ENCODE measurements around the gene SORL1.
"Not testable (repeated sequence)": the region's sequence is repeated elsewhere in the genome, so short reads cannot be mapped to it uniquely, and the experiment has no call there.

Gene SORL1

DNA sequence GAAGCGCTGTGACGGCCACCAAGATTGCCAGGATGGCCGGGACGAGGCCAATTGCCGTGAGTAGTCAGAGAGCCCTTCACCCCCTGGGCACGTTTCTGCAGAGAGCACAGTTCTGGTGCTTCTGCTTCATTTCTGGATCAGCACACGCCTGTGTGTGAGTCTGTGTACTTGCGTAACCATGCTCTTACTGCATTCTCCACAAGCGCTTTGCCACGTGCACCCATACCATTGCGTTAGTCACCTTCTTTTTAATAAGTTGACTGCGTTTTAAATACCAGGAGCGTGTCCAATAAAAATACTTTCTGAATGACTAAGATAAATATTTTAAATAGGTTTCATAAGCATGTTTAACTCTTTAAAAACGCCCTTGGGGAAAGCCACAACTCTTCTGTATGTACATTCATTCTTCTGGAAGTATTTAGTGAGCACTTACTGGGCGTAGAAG is 143.6 kb downstream of the SORL1 start:
- no peak for DNase-seq

DNA sequence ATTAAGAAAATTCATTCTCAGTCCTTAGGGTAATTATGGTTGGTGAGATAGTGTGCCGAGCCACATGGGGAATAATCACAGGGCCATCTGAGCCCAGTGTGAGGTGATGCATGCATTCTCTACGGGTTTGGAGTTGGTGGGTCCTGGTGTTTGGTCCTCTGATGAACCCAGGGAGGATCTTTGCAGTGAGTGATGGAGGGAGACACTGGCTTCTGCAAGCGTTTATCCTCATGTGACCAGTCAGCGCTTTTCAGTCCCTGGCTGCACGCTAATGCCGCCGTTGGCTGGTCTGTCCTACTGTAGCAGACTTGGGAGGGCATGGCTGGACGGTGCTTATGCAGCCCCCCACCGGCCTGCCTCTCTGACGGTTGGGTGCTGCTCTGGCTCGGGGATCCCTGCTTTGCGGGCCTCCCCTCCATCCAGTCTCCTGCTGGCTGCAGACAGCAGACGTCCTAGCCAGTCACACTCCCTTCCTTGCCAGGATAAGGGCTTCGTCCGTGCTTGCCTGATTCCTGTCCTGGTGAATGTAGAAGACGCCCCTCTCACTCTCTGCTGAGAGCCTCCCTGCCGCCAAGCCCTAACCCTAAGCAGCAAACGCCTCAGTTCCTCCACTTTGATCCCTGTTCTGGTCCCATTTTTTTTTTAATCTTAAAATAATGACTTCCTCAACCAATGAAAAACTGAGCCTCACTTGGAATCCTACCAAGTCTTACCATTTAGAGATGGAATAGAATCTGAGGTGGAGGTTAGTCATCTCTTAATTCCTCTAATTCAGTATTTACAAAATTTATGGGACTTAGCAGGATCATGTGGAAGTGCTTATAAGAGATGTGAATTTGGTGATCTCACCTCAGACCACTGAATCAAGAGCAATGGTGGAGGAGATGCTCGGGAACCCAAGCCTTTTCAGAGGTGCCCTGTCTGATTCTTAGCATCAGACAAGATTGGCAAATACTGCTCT is 144.4 kb downstream of the SORL1 start:
- DNase-seq: no peak

DNA sequence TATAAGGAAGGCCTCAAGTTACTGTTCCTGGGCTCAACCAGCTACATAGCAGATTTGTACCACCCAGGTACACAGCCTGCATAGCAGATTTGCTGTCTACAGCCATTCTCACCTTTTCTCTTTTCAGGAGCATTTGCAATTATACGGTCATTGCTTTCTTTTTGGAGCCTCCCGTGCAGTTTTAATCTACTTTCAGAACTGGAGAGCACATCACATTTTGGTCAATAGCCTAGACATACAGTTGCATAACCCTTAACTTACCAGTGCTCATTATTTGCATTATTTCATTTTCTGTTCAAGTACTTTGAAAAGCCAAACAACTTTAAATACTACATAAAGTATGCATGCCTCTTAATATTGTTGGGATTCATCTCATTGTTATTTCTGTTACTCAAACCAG is 151.2 kb downstream of the SORL1 start:
- DNase-seq: no peak

DNA sequence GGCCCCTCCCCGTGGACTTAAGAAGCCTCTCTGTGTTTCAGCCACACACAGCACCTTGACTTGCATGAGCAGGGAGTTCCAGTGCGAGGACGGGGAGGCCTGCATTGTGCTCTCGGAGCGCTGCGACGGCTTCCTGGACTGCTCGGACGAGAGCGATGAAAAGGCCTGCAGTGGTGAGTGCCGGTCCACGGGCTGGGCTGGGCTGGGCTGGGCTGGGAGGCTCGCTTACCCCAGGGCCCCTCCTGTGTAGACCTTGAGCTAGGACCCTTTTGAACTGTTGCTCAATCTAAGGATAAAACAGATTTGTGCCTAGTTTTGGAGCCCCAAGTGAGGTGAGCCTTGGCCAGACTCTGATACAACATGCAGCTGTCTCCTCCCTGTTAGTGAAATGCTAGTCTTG is 152.0 kb downstream of the SORL1 start:
- no peak for DNase-seq

DNA sequence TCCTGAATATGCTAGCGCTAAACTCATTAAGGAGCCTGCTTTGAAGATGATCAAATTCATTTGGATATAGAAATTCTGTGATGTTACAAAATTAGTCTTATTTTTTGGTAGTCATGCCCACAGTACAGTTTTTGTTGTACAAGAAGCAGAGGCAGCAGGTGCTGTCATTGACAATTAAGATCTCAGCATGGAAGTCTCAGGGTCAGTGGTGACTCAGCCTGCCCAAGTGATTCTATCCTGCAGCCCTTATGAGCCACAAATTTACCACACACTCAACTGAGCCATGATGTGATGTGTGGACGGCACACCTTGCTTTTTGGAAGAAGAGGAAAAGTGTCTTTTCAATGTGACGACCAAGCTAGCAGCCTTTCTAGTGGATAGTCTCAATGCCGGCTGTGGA is 154.2 kb downstream of the SORL1 start:
- no peak for DNase-seq

DNA sequence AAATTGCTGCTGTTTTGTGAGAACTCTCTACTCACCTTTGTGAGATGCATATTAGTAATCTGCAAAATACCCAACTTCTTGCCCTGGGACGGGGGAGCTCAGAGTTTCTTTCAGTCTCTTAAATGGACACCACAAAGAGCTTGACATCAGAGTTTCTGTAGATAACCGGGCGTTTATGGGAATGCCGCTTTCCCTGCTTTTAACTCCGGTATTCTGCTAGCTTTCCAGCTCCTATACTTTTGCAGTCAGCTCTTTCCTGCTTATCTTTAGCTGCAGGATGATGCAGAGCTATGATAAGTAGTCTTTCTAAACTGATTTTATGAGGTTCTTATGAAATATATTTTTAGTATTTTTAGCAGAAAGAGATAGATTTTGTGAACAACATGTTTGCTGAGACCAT is 155.2 kb downstream of the SORL1 start:
- DNase-seq: no peak

DNA sequence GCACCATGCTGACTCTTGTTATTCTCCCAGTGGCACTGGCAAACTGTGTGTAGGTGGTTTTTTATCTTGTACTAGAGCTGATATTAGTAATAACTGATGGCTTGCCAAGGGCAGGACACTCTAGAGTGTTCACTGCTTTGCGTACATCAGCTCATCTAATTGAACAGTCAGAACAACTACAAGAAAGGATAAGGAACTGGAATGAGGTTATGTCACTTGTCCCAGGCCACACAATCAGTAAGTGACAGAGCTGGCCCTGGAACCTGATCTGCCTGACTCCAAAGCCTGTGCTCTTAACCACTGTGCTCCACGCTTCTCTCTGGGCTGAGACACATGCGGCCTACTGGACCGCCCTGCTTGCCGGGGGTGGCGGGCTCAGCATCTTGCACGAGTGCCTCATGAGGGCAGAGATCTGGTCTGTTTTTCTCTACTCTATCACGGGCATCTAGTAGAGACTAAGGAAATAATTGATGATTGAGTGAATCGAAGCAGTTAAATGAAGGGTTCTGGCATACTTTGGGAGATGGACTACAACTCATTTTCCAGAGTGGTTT is 156.5 kb downstream of the SORL1 start:
- no peak for DNase-seq

DNA sequence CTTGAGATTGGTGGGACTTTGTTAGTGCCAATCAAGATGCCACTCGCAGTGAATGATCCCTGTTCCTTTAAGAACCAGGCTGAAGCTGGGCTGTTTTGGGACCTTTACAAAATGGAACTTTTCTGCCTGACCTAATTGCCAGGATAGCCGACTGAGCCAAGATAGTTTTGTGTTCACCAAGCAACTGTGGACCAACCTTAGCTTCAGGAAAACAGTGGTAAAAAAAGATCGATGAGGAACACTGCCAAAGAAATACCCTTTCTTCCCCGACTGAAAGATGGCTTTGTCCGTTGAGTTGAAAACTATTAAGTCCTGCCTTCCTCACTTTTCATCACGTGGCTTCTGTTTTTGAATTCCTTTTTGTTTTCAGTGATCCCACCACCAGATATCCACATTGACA is 158.6 kb downstream of the SORL1 start:
- no peak for DNase-seq

DNA sequence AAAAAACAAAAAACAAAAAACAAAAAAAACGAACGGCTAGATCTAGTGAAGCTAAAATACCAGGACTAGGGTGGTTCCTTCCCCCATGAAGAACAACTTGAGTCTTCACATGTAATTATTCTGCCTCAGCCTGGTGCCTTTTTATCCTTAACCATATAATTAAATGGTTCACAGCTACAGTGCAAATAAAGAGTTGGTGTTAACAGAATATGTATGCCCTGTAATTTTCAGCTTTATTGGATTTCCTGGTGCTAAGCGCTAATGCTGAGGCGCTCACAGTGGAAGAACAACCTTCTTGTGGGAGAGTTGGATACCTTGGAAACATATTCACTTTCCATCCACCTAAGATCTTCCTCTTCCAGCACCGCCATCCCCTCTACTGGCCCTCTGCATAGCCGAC is 159.1 kb downstream of the SORL1 start:
- no peak for DNase-seq

DNA sequence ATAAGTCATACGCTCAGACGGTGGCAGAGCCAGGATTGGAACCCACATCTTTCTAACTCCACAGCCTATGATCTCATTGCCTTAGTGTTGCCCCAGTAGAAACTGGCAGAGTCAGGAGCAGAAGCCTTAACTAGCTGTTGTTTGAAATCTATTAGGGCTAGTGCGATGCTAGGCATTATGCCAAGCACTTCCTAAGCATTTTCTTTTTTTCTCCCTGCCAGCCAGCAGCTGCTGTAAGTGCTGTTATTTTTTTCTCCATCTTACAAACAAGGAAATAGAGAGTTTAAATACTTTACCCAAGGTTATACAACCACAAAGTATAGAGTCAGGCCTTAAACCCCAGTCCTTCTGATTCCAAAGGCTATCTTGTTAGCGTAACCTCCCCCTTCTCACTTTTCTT is 161.6 kb downstream of the SORL1 start:
- DNase-seq: no peak

DNA sequence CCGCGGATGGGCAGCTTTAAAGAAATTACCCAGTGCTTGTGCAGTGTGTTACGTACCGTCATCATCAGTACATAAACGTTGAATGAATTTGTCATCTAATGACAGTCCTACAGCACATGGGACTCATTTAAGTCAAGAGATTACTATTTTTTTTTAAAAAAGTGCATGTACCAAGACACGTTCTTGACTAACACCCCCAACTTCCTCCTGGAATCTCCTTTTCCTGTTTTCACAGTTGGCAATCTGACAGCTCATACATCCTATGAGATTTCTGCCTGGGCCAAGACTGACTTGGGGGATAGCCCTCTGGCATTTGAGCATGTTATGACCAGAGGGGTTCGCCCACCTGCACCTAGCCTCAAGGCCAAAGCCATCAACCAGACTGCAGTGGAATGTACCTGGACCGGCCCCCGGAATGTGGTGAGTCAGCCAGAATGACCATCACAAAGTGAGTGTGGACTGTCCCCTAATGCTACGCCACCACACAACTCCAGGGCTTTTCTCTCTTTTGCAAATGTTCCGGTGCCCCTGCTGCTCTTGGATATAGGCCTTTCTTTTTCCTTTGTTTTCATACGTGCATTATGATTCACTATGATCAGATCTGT is 162.6 kb downstream of the SORL1 start:
- DNase-seq: no peak

DNA sequence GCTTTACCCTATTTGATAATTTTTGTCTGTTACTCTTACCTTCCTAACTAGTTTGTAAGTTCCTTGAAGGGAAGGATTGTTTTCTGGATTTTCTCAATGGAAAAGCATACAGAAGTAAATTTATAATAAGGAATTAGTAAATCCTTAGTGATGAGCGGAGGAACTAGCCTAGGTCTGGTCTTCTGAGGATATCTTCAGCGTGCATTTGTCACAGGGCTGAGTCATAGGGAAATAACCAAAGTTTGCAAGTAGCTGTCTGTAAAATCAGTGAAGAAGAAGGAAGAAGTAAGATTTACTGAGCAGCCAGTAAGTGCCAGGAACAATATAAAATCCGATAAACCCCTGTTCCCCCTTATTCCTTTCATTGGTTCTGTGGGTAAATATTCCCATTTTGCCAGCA is 163.4 kb downstream of the SORL1 start:
- DNase-seq: no peak

DNA sequence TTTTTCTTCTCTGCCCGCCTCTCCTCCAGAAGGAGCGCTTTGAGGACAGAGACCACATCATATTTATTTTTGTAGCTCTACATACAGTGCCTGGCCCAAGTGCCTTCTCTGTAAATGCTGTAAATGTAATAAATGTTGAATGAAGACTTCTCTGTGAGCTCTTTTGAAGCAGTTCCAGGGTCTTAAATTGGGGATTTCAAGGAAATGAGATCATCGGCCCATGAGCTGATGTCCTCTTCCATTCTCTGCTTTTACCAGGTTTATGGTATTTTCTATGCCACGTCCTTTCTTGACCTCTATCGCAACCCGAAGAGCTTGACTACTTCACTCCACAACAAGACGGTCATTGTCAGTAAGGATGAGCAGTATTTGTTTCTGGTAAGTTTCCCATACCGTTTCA is 166.4 kb downstream of the SORL1 start:
- no peak for DNase-seq

DNA sequence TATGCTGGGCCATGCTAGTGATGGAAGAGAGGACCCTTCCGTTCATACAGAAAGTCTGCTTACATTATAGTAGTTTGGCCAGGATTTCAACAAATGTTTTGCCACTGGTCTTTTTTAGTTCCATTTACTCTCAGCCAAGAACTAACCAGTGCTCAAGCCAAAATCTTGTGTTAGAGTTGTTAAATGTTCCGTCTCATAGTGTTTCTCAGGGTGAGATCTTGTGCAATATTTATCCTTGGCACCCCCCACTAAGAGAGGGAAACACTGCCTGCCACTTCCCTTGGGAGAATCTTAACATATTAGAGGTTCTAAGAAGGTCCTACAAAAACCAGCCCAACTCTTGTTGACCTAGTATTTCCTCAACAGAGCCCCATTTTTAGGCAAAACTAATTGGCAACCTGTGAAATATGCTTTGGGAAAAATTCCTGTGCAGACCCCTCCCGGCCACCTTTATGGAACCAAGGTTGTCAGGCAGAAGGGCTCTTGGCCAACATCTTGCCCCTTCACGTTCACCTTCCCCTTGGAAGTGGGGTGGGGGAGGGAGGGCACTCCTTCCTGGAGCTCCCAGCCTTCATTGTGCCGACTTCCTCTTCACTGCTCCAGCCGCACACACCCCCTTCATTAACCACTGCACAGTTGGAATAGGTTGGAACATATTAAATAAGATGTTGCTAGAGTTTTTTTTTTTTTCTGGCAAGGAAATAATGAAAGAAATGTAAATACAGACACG is 173.8 kb downstream of the SORL1 start:
- no peak for DNase-seq

DNA sequence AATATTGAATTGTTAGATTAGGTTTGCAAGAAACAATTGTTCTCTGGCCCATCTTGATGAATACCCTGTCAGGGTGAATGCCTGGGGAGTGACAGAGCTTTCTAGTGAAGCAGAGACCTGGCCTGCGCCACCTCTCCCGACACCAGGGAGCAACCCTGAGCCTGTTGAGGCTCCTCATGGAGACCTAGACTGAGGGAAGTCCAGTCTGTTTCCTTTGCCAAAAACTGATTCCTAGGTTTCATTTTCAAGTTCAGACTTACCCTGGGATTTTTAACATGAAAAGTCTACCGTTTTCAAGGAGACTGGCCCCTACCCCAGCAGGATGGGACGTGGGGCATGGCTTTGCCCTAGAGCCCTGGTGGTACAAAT is 174.4 kb downstream of the SORL1 start:
- DNase-seq: no peak

DNA sequence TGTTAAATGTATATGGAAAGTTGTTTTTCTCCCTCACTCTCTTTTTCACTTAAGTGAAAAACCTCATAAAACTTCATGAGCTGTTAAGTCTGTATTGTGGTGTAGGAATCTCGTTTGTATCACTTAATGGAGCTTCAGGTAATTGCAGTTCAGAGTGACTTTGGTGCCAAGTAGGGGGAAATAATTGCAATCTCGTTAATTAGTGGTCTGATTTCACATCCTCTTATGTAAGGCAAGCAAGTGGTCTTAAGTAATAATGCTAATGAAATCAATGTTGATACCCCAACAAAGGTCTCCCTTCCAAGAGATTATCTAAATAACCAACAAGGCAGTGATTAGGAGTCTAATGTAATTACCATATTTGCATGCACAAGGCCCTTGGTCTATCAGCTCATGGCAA is 174.9 kb downstream of the SORL1 start:
- DNase-seq: no peak

DNA sequence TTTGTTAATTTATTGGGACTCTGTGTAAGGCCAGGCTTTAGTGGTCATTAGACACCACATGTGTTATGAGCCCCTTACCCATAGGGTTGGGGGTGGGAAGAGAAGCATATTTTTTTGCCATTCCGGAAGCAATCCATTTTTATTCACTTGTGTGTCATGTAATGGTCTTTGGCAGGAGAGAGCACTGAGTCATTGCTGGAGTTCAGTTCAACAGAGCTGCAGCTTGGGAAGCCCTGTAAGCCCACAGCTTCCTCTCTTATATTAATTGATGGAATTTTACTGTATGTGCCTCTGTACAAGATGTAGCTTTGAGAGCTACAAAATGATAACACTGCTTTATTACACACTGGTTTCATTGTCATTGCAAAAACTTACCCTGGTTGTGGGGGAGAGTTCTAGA is 177.9 kb downstream of the SORL1 start:
- DNase-seq: no peak

DNA sequence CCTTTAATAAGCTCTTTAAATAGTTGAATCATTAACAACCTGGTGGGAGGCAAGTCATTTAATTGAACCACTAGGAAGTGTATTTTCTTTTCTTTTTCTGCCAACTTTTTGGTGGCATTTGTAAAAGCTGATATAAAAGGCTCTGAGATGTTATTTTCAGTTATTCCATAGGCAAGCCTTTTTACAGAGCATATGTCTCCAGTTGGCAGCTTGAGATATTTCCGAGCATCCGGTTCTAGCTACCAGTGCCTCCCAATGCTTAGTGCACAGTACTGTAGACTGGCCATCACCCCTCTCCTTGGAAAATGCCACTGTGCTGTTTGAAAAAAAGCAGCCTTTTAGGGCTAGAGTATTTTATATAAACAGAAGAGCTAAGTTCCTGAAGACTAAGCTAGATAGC is 179.3 kb downstream of the SORL1 start:
- no peak for DNase-seq

DNA sequence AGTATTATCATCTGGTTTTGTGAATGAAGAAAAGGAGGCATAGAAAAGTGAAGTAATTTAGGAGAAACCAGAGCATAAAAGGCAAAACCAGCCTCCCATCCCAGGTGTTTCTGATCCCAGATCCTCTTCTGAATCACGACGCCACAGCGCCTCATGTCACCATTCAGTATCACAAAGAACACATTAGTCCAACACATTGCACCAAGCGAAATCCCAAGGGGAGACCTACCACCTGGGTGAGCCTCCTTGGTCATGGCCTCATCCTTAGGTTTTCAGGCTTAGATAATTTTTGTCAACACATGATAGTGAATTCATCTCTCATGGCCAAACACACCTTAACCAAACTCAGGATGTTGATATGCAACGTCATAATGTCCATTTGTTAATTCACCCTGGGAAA is 182.2 kb downstream of the SORL1 start:
- DNase-seq: no peak

DNA sequence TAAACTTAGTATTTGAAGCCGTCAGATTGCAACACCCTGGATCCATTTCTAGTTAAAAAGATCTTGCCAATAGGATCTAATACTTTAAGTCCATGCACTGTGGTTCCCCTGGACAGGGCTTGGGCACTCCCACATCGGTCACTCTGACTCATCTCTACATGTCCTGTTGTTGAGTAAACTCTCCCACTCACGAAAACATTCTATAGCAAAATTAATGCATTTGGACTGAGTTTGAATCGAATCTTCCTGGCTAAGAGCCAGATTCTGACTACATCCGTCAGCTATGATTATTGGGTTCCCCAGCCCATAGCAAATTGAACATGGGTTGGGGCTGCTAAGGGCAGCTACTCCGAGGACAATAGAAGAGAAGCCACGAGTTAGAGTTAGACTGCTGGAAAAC is 182.8 kb downstream of the SORL1 start:
- no peak for DNase-seq

DNA sequence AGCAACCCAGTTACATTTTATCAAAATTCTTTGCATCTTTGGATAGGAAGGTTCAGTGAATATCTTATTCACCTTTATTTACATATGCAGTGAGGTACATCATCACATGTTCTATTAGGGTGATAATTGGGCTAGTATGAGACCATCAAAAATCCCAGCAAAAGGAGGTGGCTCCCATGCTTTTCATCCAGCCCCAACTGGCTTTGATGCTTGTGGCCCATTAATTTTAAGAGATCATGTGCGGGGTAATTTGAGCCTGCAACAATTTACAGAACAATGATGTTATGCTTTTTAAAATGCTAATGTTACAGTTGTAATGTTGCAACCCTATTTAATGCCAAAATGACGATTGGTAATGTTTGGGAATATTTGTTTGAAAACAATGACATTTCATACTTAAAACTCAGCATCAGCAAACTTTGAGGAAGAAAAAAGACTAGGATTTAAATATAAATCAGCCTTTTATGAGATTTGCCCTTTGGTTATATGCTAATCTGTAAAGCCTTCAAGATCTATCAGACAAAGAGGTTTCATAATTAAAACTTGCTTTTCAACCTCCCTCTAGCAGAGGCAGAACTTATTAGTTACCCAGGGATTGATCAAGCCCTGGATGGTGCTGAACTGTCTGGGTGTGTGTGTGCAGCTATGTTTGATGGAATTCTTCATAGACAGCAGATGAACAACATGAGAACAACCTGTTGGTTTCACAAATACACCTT is 184.1 kb downstream of the SORL1 start:
- DNase-seq: no peak

DNA sequence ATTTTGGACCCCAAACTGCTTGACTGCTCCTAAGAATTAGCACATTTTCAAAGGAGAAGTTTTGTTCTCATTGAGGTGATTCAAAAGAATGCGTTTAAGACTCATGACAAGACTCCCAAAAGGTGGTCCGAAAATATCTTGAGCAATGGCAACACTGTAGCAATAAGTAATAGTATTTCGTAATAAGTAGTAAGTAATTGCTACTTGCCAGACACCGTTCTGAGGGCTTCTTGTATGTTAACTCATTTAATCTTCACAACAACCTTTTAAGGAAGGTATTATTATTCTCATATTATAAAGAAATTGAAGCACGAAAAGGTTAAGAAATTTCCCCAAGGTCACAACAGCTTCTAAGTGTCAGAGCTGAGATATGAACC is 184.7 kb downstream of the SORL1 start:
- DNase-seq: no peak

DNA sequence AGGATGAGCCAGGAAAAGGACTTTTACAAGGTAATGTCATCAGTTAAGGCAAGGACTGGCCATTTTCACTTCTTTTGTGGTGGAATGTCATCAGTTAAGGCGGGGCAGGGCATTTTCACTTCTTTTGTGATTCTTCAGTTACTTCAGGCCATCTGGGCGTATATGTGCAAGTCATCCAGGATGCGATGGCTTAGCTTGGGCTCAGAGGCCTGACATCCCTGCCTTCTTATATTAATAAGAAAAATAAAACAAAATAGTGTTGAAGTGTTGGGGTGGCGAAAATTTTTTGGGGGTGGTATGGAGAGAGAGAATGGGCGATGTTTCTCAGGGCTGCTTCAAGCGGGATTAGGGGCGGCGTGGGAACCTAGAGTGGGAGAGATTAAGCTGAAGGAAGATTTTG is 185.5 kb downstream of the SORL1 start:
- DNase-seq: not testable (repeated sequence)
